Type B pancreatic cell (in vitro differentiated cells): ENCODE data around the gene ARHGAP4. TPM values are rescaled to one million over a fixed set of nuclear protein-coding genes. Genes with fewer than 3 reads are reported as not detected.

Experiments
- DNase-seq: peaks from one replicate; pipeline ENCODE4 v3.0.0; 2021; ENCODE audit warnings: mixed read lengths; ENCODE audit not compliant: unreplicated experiment; ENCODE audit errors: extremely low spot score
- H3K27ac Mint-ChIP-seq: 2 replicates; pipeline ENCODE4 v1.8.0; 2021; ENCODE audit warnings: mild to moderate bottlenecking, mixed read lengths
- H3K27me3 Mint-ChIP-seq: 2 replicates; pipeline ENCODE4 v1.8.0; 2021; ENCODE audit warnings: mixed read lengths
- H3K36me3 Mint-ChIP-seq: 2 replicates; pipeline ENCODE4 v1.8.0; 2021; ENCODE audit warnings: mixed read lengths
- H3K4me1 Mint-ChIP-seq: one replicate; pipeline ENCODE4 v1.8.0; 2021; ENCODE audit warnings: mixed read lengths; ENCODE audit not compliant: unreplicated experiment
- H3K4me3 Mint-ChIP-seq: 2 replicates; pipeline ENCODE4 v1.8.0; 2021; ENCODE audit warnings: mild to moderate bottlenecking, mixed read lengths
- H3K9me3 Mint-ChIP-seq: 2 replicates; pipeline ENCODE4 v1.8.0; 2021; ENCODE audit warnings: mixed read lengths
- CTCF ChIP-seq: fragments of 200-600 bp; sonication (generic); conservative IDR thresholded peaks from 2 replicates; pipeline ENCODE4 v1.5.0; 2021; ENCODE audit warnings: antibody characterized with exemption, mild to moderate bottlenecking
- long read RNA-seq: library from polyadenylated mRNA; unstranded; transcript quantifications from one replicate; pipeline ENCODE4 v2.0.0, GENCODE V29; 2020
- total RNA-seq: library from RNA; stranded (reverse); gene quantifications from 2 replicates; pipeline ENCODE4 v1.2.1, GENCODE V29; 2021; ENCODE audit warnings: low replicate concordance

ARHGAP4 gene
- 7.7 and 8.8 TPM in 2 replicates for total RNA-seq
- long read RNA-seq: 0 reads

- Mint-ChIP-seq H3K27me3 (no peaks in the 10 kb centered on the region), H3K4me3 (peak within 1 kb of the TSS; percentile 86), H3K27ac (peak within 1 kb of the TSS; percentile 91), H3K4me1 (peaks cover 7% of the 10 kb centered on the region), H3K9me3 (no peaks in the 10 kb centered on the region), H3K36me3 (no peaks in the 10 kb centered on the region)
- no peak for DNase-seq
- TF ChIP-seq CTCF: no peak
These were observed at the start of gene ARHGAP4 for GRCh38 chrX:153925739-153926551. ARHGAP4 (minus strand) TSS chrX:153926264; CDS start chrX:153926202, 62 bp downstream.

DNA sequence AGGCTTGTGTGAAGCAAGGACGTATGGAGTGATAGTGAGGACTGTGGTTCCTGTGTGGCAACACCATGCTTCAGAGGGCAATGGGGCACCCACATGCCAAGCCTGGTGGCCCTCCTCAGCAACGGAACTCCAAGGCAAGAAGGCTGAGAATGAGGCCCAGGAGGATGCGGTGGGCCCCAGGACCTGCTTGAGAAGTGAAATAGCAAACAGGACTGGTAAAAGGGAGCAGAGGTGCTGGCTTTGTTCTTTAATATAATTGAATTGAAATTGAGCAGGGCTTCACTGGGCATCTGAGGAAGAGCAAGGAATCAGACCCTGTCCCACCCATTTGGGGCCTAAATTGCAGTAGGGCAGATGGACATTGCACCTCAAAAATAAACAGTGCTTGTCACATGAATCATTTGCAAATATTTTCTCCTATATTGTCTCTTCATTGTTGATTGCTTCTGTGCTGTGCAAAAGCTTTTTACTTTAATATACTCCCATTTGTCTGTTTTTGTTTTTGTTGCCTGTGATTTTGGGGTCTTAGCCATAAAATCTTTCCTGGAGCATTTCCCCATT, 48.7 kb upstream of the ARHGAP4 start:
- Mint-ChIP-seq H3K27me3 (no peaks in the 10 kb centered on the region), H3K4me3 (peak overlapping the region; percentile 96), H3K36me3 (peaks cover 3% of the 10 kb centered on the region), H3K27ac (peak overlapping the region; percentile 100), H3K4me1 (peaks cover 19% of the 10 kb centered on the region), H3K9me3 (no peaks in the 10 kb centered on the region)
- TF ChIP-seq CTCF: no peak
- DNase-seq: no peak

GRCh38 chrX:153974003-153974725, 48.1 kb upstream of the ARHGAP4 start:
- H3K27ac Mint-ChIP-seq: peak overlapping the region; percentile 100
- DNase-seq: no peak

DNA sequence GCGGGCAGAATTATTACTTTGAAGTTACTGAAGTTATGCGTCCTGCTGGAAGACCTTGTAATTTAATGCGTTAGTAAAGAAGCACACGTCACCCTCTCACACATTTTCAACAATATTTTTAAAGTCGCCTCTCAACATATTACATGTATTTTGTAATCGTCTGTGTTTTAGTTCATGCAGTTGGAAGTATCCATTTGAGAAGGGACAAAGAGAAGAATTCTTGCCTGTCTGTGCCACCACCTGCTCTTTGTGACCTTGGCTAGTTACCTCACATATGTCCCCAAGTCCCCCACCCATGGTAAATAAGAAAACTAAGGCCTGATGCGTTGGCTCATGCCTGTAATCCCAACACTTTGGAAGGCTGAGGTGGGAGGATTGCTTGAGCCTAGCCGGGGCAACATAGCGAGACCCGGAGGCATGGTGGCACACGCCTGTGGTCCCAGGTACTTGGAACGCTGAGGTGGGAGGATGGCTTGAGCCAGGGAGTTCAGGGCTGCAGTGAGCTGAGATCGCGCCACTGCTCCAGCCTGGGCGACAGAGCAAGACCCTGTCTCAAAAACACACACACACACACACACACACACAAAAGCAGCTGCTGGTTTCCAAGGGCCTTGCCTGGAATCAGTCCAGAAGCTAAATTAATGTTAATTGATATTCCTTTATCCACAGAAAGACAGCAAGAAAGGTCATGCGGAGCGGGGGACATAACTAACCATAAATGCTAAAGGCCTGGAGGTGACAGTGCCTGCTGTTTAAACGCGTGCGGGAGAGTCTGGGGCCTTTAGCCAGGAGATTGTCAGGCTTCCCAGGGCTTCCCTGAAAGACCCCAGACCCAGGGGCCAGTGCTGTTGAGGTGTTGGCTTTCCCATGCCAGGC, 47.3 kb upstream of the ARHGAP4 start:
- peak; percentile 66 for DNase-seq
- no peaks in the 10 kb centered on the region for H3K27me3 Mint-ChIP-seq
- peaks cover 20% of the 10 kb centered on the region for H3K4me1 Mint-ChIP-seq
- peak overlapping the region; percentile 100 for H3K27ac Mint-ChIP-seq
- H3K36me3 Mint-ChIP-seq: peaks cover 3% of the 10 kb centered on the region
- peak overlapping the region; percentile 96 for H3K4me3 Mint-ChIP-seq
- TF ChIP-seq CTCF: no peak
- H3K9me3 Mint-ChIP-seq: no peaks in the 10 kb centered on the region

More at GRCh38 chrX:153974003-153974725, 48.1 kb upstream of the ARHGAP4 start:
- H3K4me1 Mint-ChIP-seq: peaks cover 19% of the 10 kb centered on the region
- H3K36me3 Mint-ChIP-seq: peaks cover 3% of the 10 kb centered on the region
- no peak for TF ChIP-seq CTCF
- no peaks in the 10 kb centered on the region for H3K9me3 Mint-ChIP-seq
- peak overlapping the region; percentile 96 for H3K4me3 Mint-ChIP-seq
- H3K27me3 Mint-ChIP-seq: no peaks in the 10 kb centered on the region
